GM21723 (cell line): ENCODE measurements around the gene ATP1A2.
"Not testable (repeated sequence)": the region's sequence is repeated elsewhere in the genome, so short reads cannot be mapped to it uniquely, and the experiment has no call there.

Source experiments
- ATAC-seq: cut with Tn5 transposase; IDR thresholded peaks from one replicate; pipeline ENCODE4 v1.9.1; 2021; ENCODE audit warnings: mild to moderate bottlenecking, moderate library complexity; ENCODE audit not compliant: unreplicated experiment

Gene ATP1A2

GRCh38 chr1:160099716-160100375 is 15.7 kb upstream of the ATP1A2 start:
- ATAC-seq = no peak

- ATAC-seq = peak; percentile 24
These were observed 14.4 kb upstream of the ATP1A2 start for GRCh38 chr1:160101037-160101716.

- no peak for ATAC-seq
These were observed 13.6 kb upstream of the ATP1A2 start for GRCh38 chr1:160101717-160102522.

GRCh38 chr1:160103658-160104408 is 11.7 kb upstream of the ATP1A2 start:
- no peak for ATAC-seq

GRCh38 chr1:160104486-160104885 is 11.1 kb upstream of the ATP1A2 start:
- no peak for ATAC-seq

- no peak for ATAC-seq
These were observed 10.4 kb upstream of the ATP1A2 start for GRCh38 chr1:160105155-160105554.

- ATAC-seq = no peak
These were observed 8.0 kb upstream of the ATP1A2 start for GRCh38 chr1:160107512-160107911.

GRCh38 chr1:160108888-160109662 is 6.5 kb upstream of the ATP1A2 start:
- no peak for ATAC-seq

- no peak for ATAC-seq
These were observed 5.9 kb upstream of the ATP1A2 start for GRCh38 chr1:160109686-160110085.

- not testable (repeated sequence) for ATAC-seq
These were observed 4.1 kb upstream of the ATP1A2 start for GRCh38 chr1:160111462-160111861.

- ATAC-seq = no peak
These were observed 3.2 kb upstream of the ATP1A2 start for GRCh38 chr1:160112357-160112756.

- ATAC-seq = no peak
These were observed 2.2 kb upstream of the ATP1A2 start for GRCh38 chr1:160113407-160113806.

- no peak for ATAC-seq
These were observed 1.5 kb upstream of the ATP1A2 start for GRCh38 chr1:160114085-160114484.

- ATAC-seq = no peak
These were observed 956 bp downstream of the ATP1A2 start for GRCh38 chr1:160116283-160117147.

- ATAC-seq = no peak
These were observed 1.7 kb downstream of the ATP1A2 start for GRCh38 chr1:160117300-160117699.

GRCh38 chr1:160117709-160118183 is 2.2 kb downstream of the ATP1A2 start:
- no peak for ATAC-seq

- ATAC-seq = no peak
These were observed 3.4 kb downstream of the ATP1A2 start for GRCh38 chr1:160118928-160119327.

- no peak for ATAC-seq
These were observed 5.2 kb downstream of the ATP1A2 start for GRCh38 chr1:160120797-160121196.

GRCh38 chr1:160121388-160121787 is 5.8 kb downstream of the ATP1A2 start:
- no peak for ATAC-seq
